Ovary (tissue), 9 donors: Measurements from ENCODE around the gene ADAMTS2. TPM values are rescaled to one million over a fixed set of nuclear protein-coding genes. Genes with fewer than 3 reads are reported as not detected.

Experiments used
- DNase-seq, 5 donors: peaks; one replicate each; pipeline ENCODE4 v3.0.0-alpha.2; 2019 to 2020
- H3K27ac ChIP-seq, 2 donors: fragments of 200-600 bp; one replicate each; pipeline versions ENCODE4 v1.5.1 to v1.8.0; 2019 to 2022
- H3K27me3 ChIP-seq: fragments of 200-600 bp; one replicate; pipeline ENCODE4 v1.8.0; 2022
- H3K36me3 ChIP-seq: fragments of 200-600 bp; sonication (generic); one replicate; pipeline ENCODE4 v1.5.1; 2019
- H3K4me1 ChIP-seq: one replicate; pipeline ENCODE4 v1.8.1; 2013; ENCODE audit warnings: mild to moderate bottlenecking, moderate library complexity; ENCODE audit not compliant: insufficient read depth
- H3K4me3 ChIP-seq: fragments of 200-600 bp; sonication (generic); one replicate; pipeline ENCODE4 v1.5.1; 2017
- H3K9me3 ChIP-seq, 2 donors: fragments of 200-600 bp in 1 of 2; sonication (generic) in 1 of 2; one replicate each; pipeline versions ENCODE4 v1.5.1 to v1.8.1; 2013 to 2019; ENCODE audit warnings: mild to moderate bottlenecking in 1 of 2, moderate library complexity in 1 of 2
- CTCF ChIP-seq, 3 donors: fragments of 450-650 bp in 2 of 3; fragments of 200-600 bp in 1 of 3; IDR thresholded peaks; one replicate each; pipeline versions ENCODE4 v1.5.1 to v1.8.0; 2016 to 2022; ENCODE audit warnings: antibody characterized with exemption in 3 of 3, mild to moderate bottlenecking in 1 of 3
- EP300 ChIP-seq: sonication (generic); formaldehyde crosslinking; IDR thresholded peaks from one replicate; pipeline ENCODE4 v1.6.1; 2017; ENCODE audit warnings: antibody characterized with exemption
- POLR2A ChIP-seq: fragments of 450-650 bp; IDR thresholded peaks from one replicate; pipeline ENCODE4 v1.6.1; 2017; ENCODE audit warnings: antibody characterized with exemption, mild to moderate bottlenecking, moderate library complexity
- WGBS, 3 donors: extraction: QIAGEN DNeasy Blood & Tissue Kit in 1 of 3; methylation state at CpG; one replicate each; pipeline versions ENCODE4 v1.1.5 to v1.1.7; 2013 to 2017; 5-methylcytosine and 5-hydroxymethylcytosine counted together
- intact Hi-C, 4 donors: fragments of 100-400 bp; cut with DNase I; formaldehyde crosslinking; loops; one replicate each; pipeline versions ENCODE4 v1.11.0 to v1.15.1; 2022 to 2023
- polyA plus RNA-seq, 2 donors: library from polyadenylated mRNA; stranded (reverse); fragments of 200-250 nt in 1 of 2; fragments of 350-450 nt in 1 of 2; fragmentation: Illumina TruSeq in 1 of 2; extraction: RNeasy Lipid Tissue Mini Kit (QIAGEN cat#74804) in 1 of 2; gene quantifications; one replicate each; pipeline ENCODE4 v1.2.3, GENCODE V29; 2013 to 2014
- total RNA-seq, 7 donors: library from RNA; depleted of rRNA in 2 of 7; stranded (reverse); fragments of >200 nt in 2 of 7; fragmentation: NEBNext Ultra II Directional in 3 of 7; extraction: Animal tissue kit (Norgen Biotek cat#: 25700) in 3 of 7; gene quantifications; one replicate each; pipeline versions ENCODE4 v1.1.0 to v1.2.4, GENCODE V29; 2016 to 2023
- donor health status: DM: no; HTN: no; CAD: no; lungs with moderate emphysema.
- donor health status: DM: no; HTN: no; CAD: no.
- donor health status: Bipolar disorder and iron deficiency.
- donor health status: DM: yes; HTN: yes; CAD: no.
- donor health status: DM: no; HTN: no; CAD: no.
- donor health status: DM: yes; HTN: yes; CAD: no.

Gene ADAMTS2
- total and polyA plus RNA-seq, 9 donors, result 7.9 to 31.8 (median 11.5) TPM

GRCh38 chr5:179263391-179264052, 81.7 kb downstream of the ADAMTS2 start:
- Histone ChIP-seq H3K4me1 (peaks cover 39% of the 10 kb centered on the region), H3K27ac (no peak overlapping the region), H3K36me3 (no peaks in the 10 kb centered on the region), H3K4me3 (no peak overlapping the region), H3K9me3 (no peaks in the 10 kb centered on the region), H3K27me3 (no peaks in the 10 kb centered on the region)
- DNase-seq, result peak in 3 of 5 donors; percentile 24 to 67 (median 62)
- no peak for TF ChIP-seq CTCF (IDR thresholded peaks at IDR 0.05)
- TF ChIP-seq POLR2A, result no peak
- TF ChIP-seq EP300, result no peak
- intact Hi-C loops, result no loop called here
- 56 to 64% (median 62%) methylated on average over 23 of the region's 23 CpGs for whole genome bisulfite sequencing, 3 donors

GRCh38 chr5:179262126-179262920, 82.9 kb downstream of the ADAMTS2 start:
- intact Hi-C loops, result no loop called here
- 88 to 93% (median 90%) methylated on average over 30 of the region's 30 CpGs for WGBS, 3 donors
- H3K4me1 ChIP-seq, result peaks cover 38% of the 10 kb centered on the region
- peak in 1 of 5 donors; percentile 32 for DNase-seq
- no peak for TF ChIP-seq CTCF (IDR thresholded peaks at IDR 0.05)
- TF ChIP-seq EP300, result no peak
- no peak for TF ChIP-seq POLR2A
- H3K4me3 ChIP-seq, result no peak overlapping the region
- no peaks in the 10 kb centered on the region for H3K27me3 ChIP-seq
- no peaks in the 10 kb centered on the region for H3K9me3 ChIP-seq
- H3K36me3 ChIP-seq, result no peaks in the 10 kb centered on the region
- no peak overlapping the region for H3K27ac ChIP-seq

- H3K9me3 ChIP-seq, result no peaks in the 10 kb centered on the region
- no peaks in the 10 kb centered on the region for H3K27me3 ChIP-seq
- DNase-seq, result peak in 3 of 5 donors; percentile 26 to 38 (median 34)
- 84 to 88% (median 86%) methylated on average over 21 of the region's 21 CpGs for WGBS, 3 donors
- peaks cover 38% of the 10 kb centered on the region for H3K4me1 ChIP-seq
- no peak overlapping the region for H3K4me3 ChIP-seq
- TF ChIP-seq EP300 (no peak), CTCF (IDR thresholded peaks at IDR 0.05) (no peak), POLR2A (no peak)
- H3K27ac ChIP-seq, result no peak overlapping the region
- intact Hi-C loops, result no loop called here
- H3K36me3 ChIP-seq, result no peaks in the 10 kb centered on the region
These were observed 83.7 kb downstream of the ADAMTS2 start for GRCh38 chr5:179261301-179262125.

- intact Hi-C loops, result no loop called here
- Histone ChIP-seq H3K4me1 (peaks cover 35% of the 10 kb centered on the region), H3K36me3 (no peaks in the 10 kb centered on the region), H3K9me3 (no peaks in the 10 kb centered on the region), H3K27me3 (no peaks in the 10 kb centered on the region), H3K4me3 (no peak overlapping the region), H3K27ac (no peak overlapping the region)
- peak in 2 of 5 donors; percentile 13 to 24 for DNase-seq
- WGBS, 3 donors, result 90 to 93% (median 93%) methylated on average over 27 of the region's 27 CpGs
- TF ChIP-seq CTCF (IDR thresholded peaks at IDR 0.05) (no peak), POLR2A (no peak), EP300 (no peak)
These were observed 84.8 kb downstream of the ADAMTS2 start for GRCh38 chr5:179260324-179261070.
